H9 (cell line): ENCODE data around the gene INTS15. TPM values are rescaled to one million over a fixed set of nuclear protein-coding genes. Genes with fewer than 3 reads are reported as not detected.

Source experiments
- DNase-seq: peaks from one replicate; pipeline ENCODE4 v3.0.0-alpha.2; 2017
- H2AFZ ChIP-seq: one replicate; pipeline ENCODE4 v1.6.1; 2013; ENCODE audit warnings: mild to moderate bottlenecking, low read length, control low read depth, moderate library complexity
- H2AK5ac ChIP-seq: 2 replicates; pipeline ENCODE4 v1.6.1; 2013; ENCODE audit warnings: low read length, control low read depth, mixed read lengths; ENCODE audit not compliant: insufficient read length
- H2BK120ac ChIP-seq: one replicate; pipeline ENCODE4 v1.6.1; 2013; ENCODE audit warnings: low read depth, mild to moderate bottlenecking, low read length, control low read depth, inconsistent platforms; ENCODE audit not compliant: poor library complexity, severe bottlenecking
- H2BK12ac ChIP-seq: 2 replicates; pipeline ENCODE4 v1.6.1; 2013; ENCODE audit warnings: low read length, control low read depth, mixed read lengths, low read depth; ENCODE audit not compliant: insufficient read length
- H2BK15ac ChIP-seq: 2 replicates; pipeline ENCODE4 v1.6.1; 2013; ENCODE audit warnings: low read depth, low read length, control low read depth
- H2BK20ac ChIP-seq: one replicate; pipeline ENCODE4 v1.6.1; 2013; ENCODE audit warnings: low read depth, mild to moderate bottlenecking, low read length, control low read depth, inconsistent platforms; ENCODE audit not compliant: poor library complexity, severe bottlenecking
- H2BK5ac ChIP-seq: 2 replicates; pipeline ENCODE4 v1.6.1; 2013; ENCODE audit warnings: low read length, control low read depth, mixed read lengths; ENCODE audit not compliant: insufficient read length
- H3K14ac ChIP-seq: 2 replicates; pipeline ENCODE4 v1.6.1; 2013; ENCODE audit warnings: low read length, control low read depth; ENCODE audit not compliant: insufficient read depth
- H3K18ac ChIP-seq: 2 replicates; pipeline ENCODE4 v1.6.1; 2013; ENCODE audit warnings: low read depth, mild to moderate bottlenecking, mixed read lengths, low read length, control low read depth; ENCODE audit not compliant: insufficient read length
- H3K23ac ChIP-seq: 2 replicates; pipeline ENCODE4 v1.6.1; 2013; ENCODE audit warnings: low read length, control low read depth, mixed read lengths, low read depth; ENCODE audit not compliant: insufficient read length
- H3K23me2 ChIP-seq: 2 replicates; pipeline ENCODE4 v1.6.1; 2013; ENCODE audit warnings: low read depth, mild to moderate bottlenecking, mixed read lengths, low read length, control low read depth; ENCODE audit not compliant: insufficient read length, poor library complexity, severe bottlenecking
- H3K27ac ChIP-seq: 2 replicates; pipeline ENCODE4 v1.5.1; 2013; ENCODE audit warnings: low read length, control low read depth, mixed read lengths, low read depth; ENCODE audit not compliant: insufficient read length
- H3K27me3 ChIP-seq: 2 replicates; pipeline ENCODE4 v1.6.1; 2013; ENCODE audit warnings: low read length, control low read depth, inconsistent platforms; ENCODE audit not compliant: insufficient read depth
- H3K4ac ChIP-seq: 2 replicates; pipeline ENCODE4 v1.6.1; 2013; ENCODE audit warnings: low read depth, mild to moderate bottlenecking, control low read depth, inconsistent platforms, low read length, moderate library complexity
- H3K4me1 ChIP-seq: 2 replicates; pipeline ENCODE4 v1.6.1; 2013; ENCODE audit warnings: low read length, control low read depth, inconsistent platforms; ENCODE audit not compliant: insufficient read depth
- H3K4me2 ChIP-seq: 2 replicates; pipeline ENCODE4 v1.6.1; 2013; ENCODE audit warnings: low read length, control low read depth, mixed read lengths; ENCODE audit not compliant: insufficient read length, insufficient read depth
- H3K56ac ChIP-seq: 2 replicates; pipeline ENCODE4 v1.6.1; 2013; ENCODE audit warnings: low read depth, mild to moderate bottlenecking, mixed read lengths, low read length, control low read depth; ENCODE audit not compliant: insufficient read length
- H3K79me1 ChIP-seq: 2 replicates; pipeline ENCODE4 v1.6.1; 2013; ENCODE audit warnings: low read depth, mild to moderate bottlenecking, moderate library complexity, low read length, control low read depth, inconsistent platforms; ENCODE audit not compliant: insufficient read depth, poor library complexity, severe bottlenecking
- H3K79me2 ChIP-seq: 2 replicates; pipeline ENCODE4 v1.6.1; 2013; ENCODE audit warnings: low read length, control low read depth, inconsistent platforms; ENCODE audit not compliant: insufficient read depth
- H3K9ac ChIP-seq: 2 replicates; pipeline ENCODE4 v1.6.1; 2013; ENCODE audit warnings: low read length, control low read depth, mixed read lengths; ENCODE audit not compliant: insufficient read length; ENCODE audit errors: extremely low read depth
- H3K9me3 ChIP-seq: one replicate; pipeline ENCODE4 v1.6.1; 2013; ENCODE audit warnings: low read depth, low read length, inconsistent platforms; ENCODE audit not compliant: control insufficient read depth
- H3T11ph ChIP-seq: one replicate; pipeline ENCODE4 v1.6.1; 2013; ENCODE audit warnings: mild to moderate bottlenecking, low read length, control low read depth, inconsistent platforms
- H4K20me1 ChIP-seq: one replicate; pipeline ENCODE4 v1.6.1; 2013; ENCODE audit not compliant: control insufficient read depth, insufficient read length, insufficient read depth
- H4K5ac ChIP-seq: 2 replicates; pipeline ENCODE4 v1.6.1; 2013; ENCODE audit warnings: low read depth, mild to moderate bottlenecking, mixed read lengths, low read length, control low read depth; ENCODE audit not compliant: insufficient read length
- H4K8ac ChIP-seq: replicated peaks from 2 replicates; pipeline ENCODE4 v1.6.1; 2013; ENCODE audit warnings: low read length, control low read depth, mixed read lengths, low read depth; ENCODE audit not compliant: insufficient read length
- H4K91ac ChIP-seq: 2 replicates; pipeline ENCODE4 v1.6.1; 2013; ENCODE audit warnings: low read depth, mild to moderate bottlenecking, moderate library complexity, mixed read lengths, low read length, control low read depth; ENCODE audit not compliant: insufficient read length
- H3K27ac Mint-ChIP-seq, 3 experiments: 2 replicates in 2 of 3; 3 replicates in 1 of 3; pipeline ENCODE4 v1.8.0; 2020 to 2021; ENCODE audit warnings: mixed read lengths in 3 of 3, mild to moderate bottlenecking in 1 of 3, moderate library complexity in 1 of 3
- H3K27me3 Mint-ChIP-seq: 2 replicates; pipeline ENCODE4 v1.8.0; 2021; ENCODE audit warnings: low read depth, mild to moderate bottlenecking, moderate library complexity, mixed read lengths
- H3K36me3 Mint-ChIP-seq, 3 experiments: 2 replicates in 2 of 3; 3 replicates in 1 of 3; pipeline ENCODE4 v1.8.0; 2020 to 2021; ENCODE audit warnings: low read depth in 3 of 3, mixed read lengths in 3 of 3; ENCODE audit not compliant: insufficient read depth in 1 of 3
- H3K4me1 Mint-ChIP-seq, 2 experiments: 2 replicates each; pipeline ENCODE4 v1.8.0; 2020; ENCODE audit warnings: mixed read lengths in 2 of 2
- H3K4me3 Mint-ChIP-seq, 2 experiments: 2 replicates in 1 of 2; 3 replicates in 1 of 2; pipeline ENCODE4 v1.8.0; 2020 to 2021; ENCODE audit warnings: mild to moderate bottlenecking in 2 of 2, mixed read lengths in 2 of 2, moderate library complexity in 1 of 2
- H3K9me3 Mint-ChIP-seq, 2 experiments: 2 replicates in 1 of 2; 3 replicates in 1 of 2; pipeline ENCODE4 v1.8.0; 2020; ENCODE audit warnings: mild to moderate bottlenecking in 2 of 2, mixed read lengths in 2 of 2, moderate library complexity in 1 of 2
- CTCF ChIP-seq: fragments of 200-600 bp; sonication (generic); conservative IDR thresholded peaks from 3 replicates; pipeline ENCODE4 v1.8.0; 2021; ENCODE audit warnings: antibody characterized with exemption, mild to moderate bottlenecking
- WGBS: extraction: QIAGEN DNeasy Blood & Tissue Kit; methylation state at CpG from one replicate; pipeline ENCODE4 v1.1.7; 2013; ENCODE audit warnings: missing lambda C conversion rate, low lambda C conversion rate, mixed read lengths; ENCODE audit not compliant: insufficient read length; ENCODE audit errors: extremely low coverage; 5-methylcytosine and 5-hydroxymethylcytosine counted together
- total RNA-seq: library from RNA; stranded (reverse); gene quantifications from 2 replicates; pipeline ENCODE4 v1.2.1, GENCODE V29; 2021

INTS15 gene
- total RNA-seq, 1 experiment from 2014 or later, result 42.9 TPM

GRCh38 chr7:6642239-6642839, 52.5 kb downstream of the INTS15 start:
- Histone ChIP-seq H3K27me3 (no peaks in the 10 kb centered on the region), H2AFZ (no peak overlapping the region), H2BK5ac (no peak overlapping the region), H3K4me2 (no peak overlapping the region), H3K9ac (no peak overlapping the region), H3K23me2 (peaks cover 5% of the 10 kb centered on the region), H3K23ac (no peak overlapping the region), H4K8ac (no peak overlapping the region), H3K18ac (no peak overlapping the region), H4K5ac (no peak overlapping the region), H2BK15ac (no peak overlapping the region), H3T11ph (no peak overlapping the region), H3K79me1 (no peaks in the 10 kb centered on the region), H2BK120ac (no peak overlapping the region), H3K14ac (no peak overlapping the region), H3K9me3 (no peaks in the 10 kb centered on the region), H2AK5ac (no peak overlapping the region), H3K79me2 (no peaks in the 10 kb centered on the region), H4K91ac (no peak overlapping the region), H3K4ac (no peak overlapping the region), H2BK12ac (no peak overlapping the region), H3K56ac (no peak overlapping the region), H4K20me1 (no peaks in the 10 kb centered on the region), H2BK20ac (no peak overlapping the region), H3K4me1 (no peaks in the 10 kb centered on the region; the same call in 1 of the 2 replicates), H3K27ac (no peak overlapping the region)
- DNase-seq, result no peak
- peaks cover 18% of the 10 kb centered on the region in 2 experiments for H3K4me1 Mint-ChIP-seq
- no peak for TF ChIP-seq CTCF
- no peak overlapping the region for H3K27ac Mint-ChIP-seq
- no peak overlapping the region for H3K4me3 Mint-ChIP-seq
- no peaks in the 10 kb centered on the region for H3K9me3 Mint-ChIP-seq
- no CpG with 5 or more reads among the region's 24 CpGs for WGBS
- no peaks in the 10 kb centered on the region for H3K27me3 Mint-ChIP-seq
- peaks cover 4 to 46% (median 16%) of the 10 kb centered on the region in 3 experiments; a peak in 4 of 7 replicates for H3K36me3 Mint-ChIP-seq
